GM21717 (cell line): ENCODE data around the gene ITPR1.

ENCODE experiments used
- ATAC-seq: cut with Tn5 transposase; IDR thresholded peaks from one replicate; pipeline ENCODE4 v1.9.1; 2021; ENCODE audit warnings: mild to moderate bottlenecking, moderate library complexity; ENCODE audit not compliant: unreplicated experiment

The ITPR1 gene

DNA sequence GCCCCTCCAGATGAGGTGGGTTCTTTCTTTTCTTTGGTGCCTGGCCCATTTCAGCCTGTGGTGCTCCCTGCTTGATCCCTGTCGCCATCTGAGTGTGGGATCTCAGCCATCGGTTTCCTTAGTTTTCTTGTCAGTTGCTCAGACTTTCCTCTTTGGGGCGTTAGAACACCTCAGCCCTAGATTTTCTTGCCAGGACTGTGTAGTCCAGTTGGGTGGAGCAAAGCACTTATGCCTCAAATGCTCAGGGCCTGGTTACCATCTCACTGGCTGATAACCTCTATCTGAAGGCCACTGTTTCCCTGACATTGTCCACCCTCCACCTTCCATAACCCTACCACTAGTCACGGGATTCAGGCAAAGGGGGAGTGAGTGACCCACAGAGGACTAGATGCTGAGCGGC, 277.4 kb downstream of the ITPR1 start:
- ATAC-seq, result no peak

DNA sequence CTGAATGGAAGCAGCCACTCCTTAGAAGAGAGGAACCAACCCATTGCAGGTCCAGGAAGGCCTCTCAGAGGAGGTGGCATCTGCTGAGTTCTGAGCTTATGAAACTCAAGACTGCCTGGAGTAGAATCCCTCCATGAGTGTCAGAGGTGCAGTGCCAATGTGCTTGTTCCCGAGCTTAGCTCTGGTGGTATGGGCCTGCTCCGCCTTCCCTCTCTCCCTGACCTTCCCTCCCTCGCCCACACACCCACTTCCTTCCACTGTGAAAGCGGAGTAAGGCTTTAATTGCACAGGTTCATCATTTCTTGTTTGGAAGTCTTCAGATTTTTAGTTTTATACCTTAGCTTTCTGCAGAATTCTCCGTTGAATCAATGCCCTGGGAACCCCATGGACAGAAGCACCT, 278.1 kb downstream of the ITPR1 start:
- no peak for ATAC-seq

DNA sequence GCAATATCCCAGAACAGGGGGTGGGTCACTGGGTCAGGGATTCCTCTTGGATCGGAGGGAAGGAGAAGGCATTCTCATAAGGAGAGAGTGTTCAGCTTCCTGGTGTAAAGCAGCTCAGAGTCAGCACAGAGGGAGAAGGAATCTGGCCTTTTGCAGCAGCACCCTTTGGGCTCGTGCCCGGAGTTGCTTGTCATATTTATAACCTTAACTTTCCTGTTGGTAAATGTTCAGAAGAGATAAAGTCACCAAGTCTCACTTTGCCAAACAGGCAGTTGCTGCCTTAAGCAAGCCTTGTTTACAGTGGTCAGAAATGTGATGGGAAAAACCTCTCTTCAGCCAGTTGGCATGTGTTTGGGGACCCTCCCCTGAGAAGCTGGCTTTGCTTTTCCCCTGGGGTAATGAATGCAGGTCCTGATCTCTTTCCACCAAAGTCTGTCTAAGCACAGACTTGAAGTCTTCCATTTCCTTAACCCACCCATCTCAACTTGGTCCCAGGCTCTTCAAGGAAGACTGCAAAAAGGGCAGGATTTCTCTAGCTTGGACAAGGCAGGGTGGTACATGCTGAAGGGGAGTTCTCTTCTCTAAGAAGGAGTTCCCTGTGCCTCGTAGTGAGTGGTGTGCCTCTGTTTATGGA, 279.1 kb downstream of the ITPR1 start:
- no peak for ATAC-seq

DNA sequence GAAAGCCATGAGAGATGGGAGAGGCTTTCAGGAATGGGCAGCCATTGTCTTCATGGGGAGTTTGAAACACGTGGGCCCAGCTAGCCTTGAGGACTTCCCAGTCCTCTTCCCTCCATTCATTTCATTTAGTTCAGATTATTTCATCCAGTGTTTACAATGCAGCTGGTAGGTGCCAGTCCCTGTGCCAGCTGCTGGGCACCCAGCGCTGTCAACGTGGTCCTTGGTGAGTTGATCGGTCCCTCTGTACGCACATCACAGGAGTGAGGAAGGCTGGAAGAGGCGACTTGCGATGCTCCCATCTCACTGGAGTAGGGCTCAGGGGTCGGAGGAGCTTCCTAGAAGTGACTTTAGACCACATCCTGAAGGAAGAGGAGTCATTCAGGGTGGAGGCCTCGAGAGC, 279.7 kb downstream of the ITPR1 start:
- ATAC-seq, result no peak

DNA sequence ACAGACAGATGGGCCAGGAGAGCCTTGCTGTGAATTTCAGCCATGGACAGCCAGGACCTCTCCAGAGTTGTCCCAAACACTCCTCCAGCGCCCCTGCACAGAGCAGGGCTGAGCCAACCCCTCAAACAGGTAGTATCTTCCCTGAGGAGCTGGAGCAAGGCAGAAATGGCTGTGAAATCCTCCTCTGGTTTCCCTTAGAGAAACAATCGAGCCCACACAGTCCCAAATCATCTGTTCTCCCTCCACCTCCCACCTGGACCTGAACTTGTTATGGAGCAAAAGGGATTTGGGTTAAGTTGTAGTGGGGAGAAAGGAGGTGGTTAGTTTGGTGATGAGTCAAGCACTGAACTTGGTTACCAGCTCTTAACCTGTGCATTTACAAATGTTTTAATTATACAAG, 280.4 kb downstream of the ITPR1 start:
- no peak for ATAC-seq

DNA sequence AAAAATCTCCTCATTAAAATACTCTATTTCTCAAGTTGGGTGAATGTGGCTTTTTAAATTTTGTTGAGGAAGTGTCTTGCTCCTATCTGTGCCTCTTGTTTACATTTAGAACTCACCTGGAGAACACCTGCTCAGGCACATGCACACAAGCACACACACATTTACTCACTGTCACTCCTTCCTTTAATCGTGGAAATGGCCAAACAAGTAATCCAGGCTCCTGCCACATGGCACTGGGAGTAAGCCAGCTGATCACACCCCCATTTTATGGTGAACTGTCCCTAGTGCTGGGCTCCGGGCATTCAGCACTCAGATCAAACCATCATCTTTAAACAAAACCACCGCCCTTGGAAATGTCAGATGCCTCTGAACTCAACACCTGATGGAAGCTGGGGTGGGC, 281.4 kb downstream of the ITPR1 start:
- ATAC-seq, result no peak

DNA sequence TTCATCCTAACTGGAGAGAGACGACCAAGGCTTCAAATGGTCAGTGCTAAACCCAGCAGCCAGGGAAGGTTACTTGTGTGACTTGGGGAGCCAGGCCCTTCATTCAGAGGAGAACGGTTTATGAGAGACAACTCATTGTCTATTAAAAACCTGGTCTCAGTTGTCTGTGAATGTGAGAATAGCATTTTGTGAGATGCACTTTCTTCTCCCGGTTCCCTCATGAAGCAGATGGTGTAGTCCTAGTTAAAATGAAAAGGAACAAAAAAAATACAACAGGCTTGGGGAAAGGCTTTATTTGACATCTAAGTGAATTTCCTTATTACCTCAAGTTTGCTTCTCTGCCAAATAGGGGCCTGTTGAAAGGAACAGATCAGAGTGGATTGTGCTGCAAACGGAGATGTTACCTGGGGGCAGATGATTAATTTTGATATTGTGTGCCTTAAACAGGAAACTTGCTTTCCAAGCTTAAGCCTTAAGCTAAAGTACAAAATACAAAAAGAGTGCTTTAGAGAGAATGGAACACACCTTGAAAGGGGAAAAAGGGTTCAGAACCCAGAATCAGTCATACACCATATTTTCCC, 283.3 kb downstream of the ITPR1 start:
- peak; percentile 40 for ATAC-seq

DNA sequence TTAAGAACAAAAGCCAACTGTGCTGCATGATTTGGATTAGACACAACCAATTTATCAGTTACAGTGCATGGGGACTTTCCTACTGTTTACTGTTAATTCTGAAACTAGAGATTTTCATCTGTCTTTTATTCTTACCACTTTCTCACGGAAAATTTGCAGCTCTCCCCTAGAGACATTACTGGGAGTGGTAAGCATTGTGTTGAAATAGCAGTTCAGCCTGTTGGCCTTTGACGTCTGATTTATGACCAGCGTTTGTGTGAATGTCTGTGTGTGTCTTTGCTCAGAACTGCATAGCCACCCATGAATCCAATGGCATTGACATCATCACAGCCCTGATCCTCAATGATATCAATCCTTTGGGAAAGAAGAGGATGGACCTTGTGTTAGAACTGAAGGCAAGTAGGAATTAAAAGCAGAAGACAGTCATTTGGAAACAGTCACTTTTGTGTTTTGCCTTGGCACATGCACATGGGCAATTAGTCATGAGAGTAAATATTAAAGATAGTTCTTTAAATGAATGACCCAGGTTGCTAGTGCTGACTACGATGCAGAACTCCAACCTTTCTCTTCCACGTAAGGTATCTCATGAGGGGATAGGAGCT, 283.9 kb downstream of the ITPR1 start:
- peak; percentile 85 for ATAC-seq

DNA sequence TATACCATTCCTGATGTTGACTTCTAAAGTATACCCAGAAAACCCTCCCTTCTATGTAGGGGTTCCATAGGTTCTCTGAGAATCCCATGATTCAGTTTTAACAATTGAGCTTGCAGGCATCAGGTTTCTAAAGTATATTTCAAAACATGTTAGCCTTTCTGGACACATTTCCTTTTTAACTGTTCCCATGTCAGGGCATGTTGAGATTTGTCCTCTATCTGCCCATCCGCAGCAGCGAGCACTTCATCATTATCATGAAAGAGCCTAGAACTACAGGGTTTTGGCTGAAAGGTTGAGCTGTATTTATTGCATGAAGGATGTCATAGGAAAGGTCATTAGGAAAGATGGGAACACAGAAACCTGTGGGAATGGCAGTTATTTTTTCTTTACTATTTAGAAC, 285.0 kb downstream of the ITPR1 start:
- no peak for ATAC-seq

DNA sequence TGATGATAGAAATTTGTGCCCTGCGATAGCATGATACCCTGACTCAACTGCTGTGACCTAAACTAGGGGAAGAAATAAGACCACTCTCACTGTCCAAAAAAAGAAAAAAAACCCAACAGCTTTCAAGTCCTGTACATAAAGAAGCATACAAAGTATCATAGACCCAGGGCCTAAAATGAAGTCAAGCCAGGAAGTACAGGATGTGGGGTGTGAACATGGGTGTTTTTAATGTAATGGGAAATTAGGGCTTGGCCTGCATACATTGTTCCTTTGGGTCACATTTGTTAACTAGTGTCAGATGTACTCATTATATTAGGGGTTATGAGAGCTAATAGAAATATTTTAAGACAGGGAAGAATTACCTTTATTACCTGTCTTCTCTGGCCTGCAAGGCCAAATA, 285.6 kb downstream of the ITPR1 start:
- ATAC-seq, result no peak

DNA sequence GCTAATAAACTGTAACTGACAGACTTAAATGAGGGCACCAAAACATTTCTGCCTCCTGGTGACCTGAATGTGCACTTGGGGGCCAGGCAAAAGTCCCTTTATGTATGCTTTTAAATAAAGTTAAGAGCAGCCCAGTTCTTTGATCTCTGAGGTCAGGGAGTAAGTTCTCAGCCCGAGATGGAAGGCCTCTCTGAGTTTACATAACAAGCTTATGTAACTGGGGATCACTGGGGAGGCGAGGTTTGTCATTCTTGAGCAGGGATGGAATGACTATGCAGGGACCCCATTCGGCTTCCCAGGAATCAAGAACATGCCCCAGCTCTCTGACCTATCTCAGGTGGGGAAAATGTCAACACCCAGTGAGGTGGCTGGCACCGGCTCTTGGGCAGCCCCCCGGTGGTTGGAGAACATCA, 287.4 kb downstream of the ITPR1 start:
- ATAC-seq, result no peak

DNA sequence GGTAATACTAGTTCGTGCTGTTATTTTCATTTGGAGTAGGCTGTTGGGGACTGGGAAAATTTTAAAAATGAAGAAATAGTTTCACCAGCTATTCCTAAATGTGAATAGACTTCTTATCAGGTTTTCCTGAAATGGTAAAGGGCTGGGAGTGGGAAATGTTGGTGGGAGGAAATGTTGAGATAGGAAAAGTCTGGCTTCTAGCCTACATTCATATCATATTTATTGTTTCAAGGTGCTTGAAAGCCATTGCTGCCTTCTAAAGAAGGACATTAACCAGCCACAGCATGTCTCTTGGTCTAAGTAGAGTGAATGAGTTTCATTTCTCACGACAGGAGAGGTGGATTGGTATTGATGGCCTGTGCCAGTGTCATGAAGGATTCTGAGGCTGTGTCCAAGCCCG, 288.9 kb downstream of the ITPR1 start:
- ATAC-seq, result no peak

DNA sequence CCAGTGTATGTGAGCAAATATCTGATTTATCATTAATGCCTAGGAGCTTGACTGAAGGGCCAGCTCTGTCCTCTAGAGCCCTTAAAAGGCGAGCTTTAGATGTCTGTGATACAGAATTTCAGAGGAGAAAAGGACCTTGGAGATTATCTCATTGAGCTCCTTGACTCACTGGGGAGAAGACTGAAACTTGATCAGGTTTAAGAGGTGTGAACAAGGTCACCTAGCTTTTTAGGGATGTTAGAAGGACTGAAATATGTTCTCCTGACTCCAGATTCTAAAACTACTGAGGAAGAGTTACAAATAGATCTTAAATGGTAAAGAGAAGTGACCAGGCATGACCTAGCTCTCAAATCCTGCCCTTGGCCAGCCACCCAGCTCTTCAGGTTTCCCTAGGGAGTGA, 292.4 kb downstream of the ITPR1 start:
- ATAC-seq, result no peak

DNA sequence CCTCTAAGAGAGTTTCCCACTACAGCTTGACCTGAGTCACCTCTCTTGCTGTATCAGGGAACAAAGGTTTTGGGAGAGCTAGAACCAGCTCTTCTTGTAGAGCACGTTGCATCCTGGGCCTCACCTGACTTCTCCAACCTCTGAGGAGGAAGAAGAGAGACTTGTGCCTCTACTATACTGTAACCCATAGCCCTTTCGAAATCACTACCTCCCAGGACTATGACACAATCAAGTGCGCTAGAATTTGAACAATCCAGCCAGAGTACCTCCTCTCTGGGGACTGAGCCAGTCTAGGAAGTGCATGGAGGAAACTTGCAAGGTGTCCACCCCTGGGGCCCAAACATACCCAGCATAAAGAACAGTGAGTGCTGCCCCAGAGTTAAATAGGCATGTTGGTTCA, 293.3 kb downstream of the ITPR1 start:
- no peak for ATAC-seq

DNA sequence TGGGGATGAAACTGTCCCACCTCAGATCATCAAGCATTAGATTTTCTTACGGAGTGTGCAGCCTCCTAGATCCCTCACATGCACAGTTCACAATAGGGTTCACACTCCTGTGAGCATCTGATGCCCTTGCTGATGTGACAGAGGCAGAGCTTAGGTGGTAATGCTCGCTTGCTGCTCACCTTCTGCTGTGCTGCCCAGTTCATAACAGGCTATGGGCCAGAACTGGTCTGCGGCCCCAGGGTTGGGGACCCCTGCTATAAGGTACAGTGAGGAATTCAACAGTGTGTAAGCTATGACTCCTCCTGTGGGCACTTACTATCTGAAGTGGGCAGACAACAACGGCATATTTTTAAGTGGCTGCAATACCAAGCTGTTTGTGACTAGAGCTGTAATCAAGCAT, 298.2 kb downstream of the ITPR1 start:
- no peak for ATAC-seq

DNA sequence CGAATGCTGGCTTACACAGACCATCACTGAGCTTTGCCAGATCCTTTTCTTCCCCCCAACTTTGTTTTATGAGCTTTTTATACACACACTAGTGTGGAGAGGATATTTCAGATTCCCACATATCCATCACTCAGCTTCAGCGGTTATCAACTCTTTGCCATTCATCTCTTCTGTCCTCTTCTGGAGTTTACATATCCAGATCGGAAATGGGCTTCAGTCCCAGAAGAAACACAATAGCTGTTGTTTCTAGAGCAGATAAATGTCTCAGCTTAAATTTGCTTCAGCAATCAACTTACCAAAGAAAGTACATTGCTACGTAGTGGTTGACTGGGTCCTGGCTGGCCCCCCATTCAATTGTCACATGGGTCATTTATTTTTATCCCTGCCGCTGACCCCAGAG, 300.2 kb downstream of the ITPR1 start:
- no peak for ATAC-seq

DNA sequence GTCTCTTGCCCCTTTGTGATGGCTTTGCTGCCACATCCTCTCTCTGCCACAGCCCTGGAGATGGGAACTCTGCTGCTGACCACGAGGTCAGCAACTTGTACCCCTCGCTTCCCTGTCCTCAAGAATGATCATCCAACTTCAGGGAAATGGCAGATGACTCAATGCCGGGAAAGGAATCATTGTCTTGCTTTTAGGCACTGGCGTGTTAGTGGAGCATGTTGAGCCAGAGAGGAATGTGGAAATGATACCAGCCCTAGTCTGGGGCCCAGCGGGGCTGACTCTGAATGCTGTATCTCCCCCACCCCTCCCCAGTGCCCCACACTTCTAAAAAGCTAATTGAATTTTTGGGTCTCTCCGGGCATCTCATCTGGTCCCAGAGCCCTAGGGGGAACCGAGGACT, 301.2 kb downstream of the ITPR1 start:
- ATAC-seq, result no peak

DNA sequence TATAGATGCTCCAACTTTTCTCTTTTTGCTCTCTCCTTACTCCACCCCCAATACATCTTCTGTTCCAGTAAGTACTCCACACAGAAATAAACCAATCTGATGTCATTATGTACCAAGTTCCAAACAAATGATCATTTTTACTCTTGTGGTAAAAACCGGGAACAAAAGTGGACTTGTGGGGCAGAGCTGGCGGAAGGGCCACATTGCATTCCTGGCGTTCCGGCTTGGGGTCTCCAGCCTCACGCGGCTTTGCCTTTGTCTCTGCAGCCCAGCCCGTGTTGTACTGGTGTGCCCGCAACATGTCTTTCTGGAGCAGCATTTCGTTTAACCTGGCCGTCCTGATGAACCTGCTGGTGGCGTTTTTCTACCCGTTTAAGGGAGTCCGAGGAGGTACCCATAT, 301.6 kb downstream of the ITPR1 start:
- no peak for ATAC-seq

DNA sequence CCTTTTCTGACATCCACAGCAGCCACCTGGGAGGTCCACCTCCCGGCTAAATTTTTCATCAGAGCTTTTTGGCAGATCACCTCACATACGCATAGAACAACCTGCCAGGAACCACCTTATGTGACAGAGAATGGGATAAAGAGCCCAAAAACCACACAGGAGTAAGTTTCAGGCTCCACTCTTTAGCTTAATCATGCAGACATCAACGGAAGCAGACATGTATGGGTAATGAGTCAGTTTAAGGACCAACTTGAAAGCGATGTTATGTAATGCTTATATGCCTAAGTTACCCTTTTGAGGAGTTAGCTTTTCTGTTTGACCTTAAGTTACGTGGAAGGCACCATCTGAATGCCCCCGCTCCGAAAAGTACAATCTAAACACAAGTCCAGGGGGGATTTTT, 302.8 kb downstream of the ITPR1 start:
- no peak for ATAC-seq

DNA sequence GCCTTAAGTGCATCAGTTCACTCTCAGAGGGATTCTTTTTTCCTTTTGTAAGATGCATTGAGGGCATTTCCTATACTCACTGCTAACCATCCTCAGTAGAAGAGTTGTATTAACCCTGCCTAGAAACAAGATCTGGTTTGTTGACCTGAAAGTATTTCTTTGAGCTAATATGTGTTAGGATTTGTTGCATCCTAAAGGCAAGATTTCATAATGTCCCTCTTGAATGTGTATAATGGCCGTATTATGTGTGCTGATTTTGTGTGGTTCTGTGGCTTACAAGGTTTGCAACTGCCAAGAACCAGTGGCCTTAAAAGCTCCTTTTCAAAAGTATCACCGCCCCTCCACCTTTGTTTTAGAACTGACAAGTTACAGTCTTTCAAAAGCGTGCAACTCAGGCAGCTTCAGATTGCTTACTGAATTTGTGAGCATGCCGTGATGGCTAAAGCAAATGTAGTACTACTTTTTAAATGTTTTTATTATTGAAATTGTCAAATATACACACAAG, 304.1 kb downstream of the ITPR1 start:
- no peak for ATAC-seq

DNA sequence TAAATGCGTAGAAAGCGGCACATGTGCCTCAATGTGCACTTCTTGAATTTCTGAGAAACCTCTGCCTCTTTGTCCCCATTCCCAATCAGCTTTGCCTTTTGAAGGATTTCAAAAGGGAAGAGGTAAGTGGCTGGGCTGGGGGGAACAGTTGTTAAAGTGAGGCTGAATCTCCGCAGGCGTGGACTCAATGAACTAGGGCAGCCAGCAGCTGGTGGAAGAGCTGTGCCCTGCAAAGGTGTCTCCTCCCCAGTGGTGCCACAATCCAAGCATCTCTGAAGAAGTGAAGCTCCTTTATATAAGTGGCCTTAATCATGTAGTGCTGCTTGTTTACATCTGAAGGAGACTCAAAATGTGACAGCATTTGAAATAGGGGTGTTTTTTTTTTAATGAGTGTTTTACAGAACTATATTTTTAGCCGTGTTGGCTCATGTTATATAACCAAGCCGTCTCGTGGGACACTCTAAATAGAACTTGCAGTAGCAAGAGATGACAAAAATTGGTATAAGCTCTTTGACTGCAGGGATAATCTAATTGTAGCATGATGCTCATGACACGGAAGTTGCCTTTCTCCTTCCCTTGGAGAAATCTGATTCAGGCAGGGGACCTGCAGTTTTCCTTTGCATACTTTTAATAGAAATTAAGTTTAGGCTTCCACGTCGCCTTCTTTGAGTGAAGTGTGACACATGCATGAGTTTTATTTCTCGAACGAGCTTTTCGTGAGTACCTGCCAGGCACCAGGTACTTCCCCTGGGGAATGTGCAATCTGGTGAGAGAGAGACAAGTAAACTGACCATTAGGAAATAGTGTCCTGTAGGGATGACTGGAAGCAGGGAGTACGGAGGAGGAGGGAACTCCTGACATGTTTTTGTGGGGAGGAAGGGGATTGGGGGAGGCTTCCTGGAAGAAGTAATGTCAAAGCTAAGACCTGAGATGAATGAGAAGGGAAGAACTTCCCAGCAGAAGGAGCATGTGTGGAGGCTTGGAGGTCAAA, 306.4 kb downstream of the ITPR1 start:
- no peak for ATAC-seq
